Pancreas (tissue), 10 donors: ENCODE data around the gene PACRG. TPM values are rescaled to one million over a fixed set of nuclear protein-coding genes. Genes with fewer than 3 reads are reported as not detected.

Experiments
- ATAC-seq, 4 donors: fragments of 200-7000 bp; cut with Tn5 transposase; one replicate each; pipeline versions ENCODE4 v1.8.0 to v1.9.1; 2020; ENCODE audit warnings: mild to moderate bottlenecking in 4 of 4, moderate library complexity in 4 of 4
- DNase-seq, 6 donors: peaks; one replicate each; pipeline ENCODE4 v3.0.0-alpha.2; 2020
- FAIRE-seq: peaks from 2 replicates; lab custom pipeline; 2012; peaks lifted over from hg19 to GRCh38; lab: Jason Lieb, UNC
- H3K27ac ChIP-seq, 4 donors: fragments of 200-600 bp; sonication (generic); 1 replicate in 3 of 4; 2 replicates in 1 of 4; pipeline versions ENCODE4 v1.5.0 to v1.8.0; 2020
- H3K27me3 ChIP-seq, 4 donors: fragments of 200-600 bp; one replicate each; pipeline ENCODE4 v1.8.0; 2021
- H3K36me3 ChIP-seq, 3 donors: fragments of 200-600 bp; sonication (generic) in 1 of 3; one replicate each; pipeline versions ENCODE4 v1.5.0 to v1.8.0; 2020 to 2021
- H3K4me1 ChIP-seq, 3 donors: fragments of 200-600 bp; one replicate each; pipeline ENCODE4 v1.8.0; 2021
- H3K4me3 ChIP-seq, 4 donors: fragments of 200-600 bp; sonication (generic) in 2 of 4; one replicate each; pipeline versions ENCODE4 v1.5.0 to v1.8.0; 2020 to 2021
- H3K9me3 ChIP-seq, 4 donors: fragments of 200-600 bp; one replicate each; pipeline ENCODE4 v1.8.0; 2021
- WGBS, 2 donors: extraction: QIAGEN DNeasy Blood & Tissue Kit; methylation state at CpG; one replicate each; pipeline ENCODE4 v1.1.7; 2013; 5-methylcytosine and 5-hydroxymethylcytosine counted together
- intact Hi-C, 3 donors: fragments of 100-400 bp; cut with DNase I; formaldehyde crosslinking; loops; one replicate each; pipeline versions ENCODE4 v1.11.1 to v1.14.2; 2022
- polyA plus RNA-seq, 2 donors: library from polyadenylated mRNA; stranded (reverse); fragments of 200-250 nt; gene quantifications; one replicate each; pipeline ENCODE4 v1.2.3, GENCODE V29; 2013
- total RNA-seq, 6 donors: library from RNA; stranded (reverse); fragmentation: NEBNext Ultra II Directional in 4 of 6; extraction: Animal tissue kit (Norgen Biotek cat#: 25700) in 4 of 6; gene quantifications; one replicate each; pipeline versions ENCODE4 v1.2.1 to v1.2.4, GENCODE V29; 2021 to 2023
- TF ChIP-seq, protein P1 (sequence below), 4 donors: fragments of 200-600 bp; sonication (generic) in 3 of 4; IDR thresholded peaks; one replicate each; pipeline versions ENCODE4 v1.5.0 to v1.8.0; 2021; ENCODE audit warnings: antibody characterized with exemption in 4 of 4
- donor health status: healthy with polysubstance abuse.
- donor health status: DM: no; HTN: no; CAD: no; lungs with moderate emphysema.
- donor health status: DM: no; HTN: no; CAD: no.
- donor health status: control.
- donor health status: control.
- donor health status: Bipolar disorder and iron deficiency.
- donor health status: DM: yes; HTN: yes; CAD: no.
- donor health status: DM: no; HTN: no; CAD: no.
- donor health status: DM: no; HTN: no; CAD: no.
- donor health status: DM: yes; HTN: yes; CAD: no.

PACRG gene
- total and polyA plus RNA-seq, 8 donors, result 2.5 to 7.1 (median 3.5) TPM

DNA sequence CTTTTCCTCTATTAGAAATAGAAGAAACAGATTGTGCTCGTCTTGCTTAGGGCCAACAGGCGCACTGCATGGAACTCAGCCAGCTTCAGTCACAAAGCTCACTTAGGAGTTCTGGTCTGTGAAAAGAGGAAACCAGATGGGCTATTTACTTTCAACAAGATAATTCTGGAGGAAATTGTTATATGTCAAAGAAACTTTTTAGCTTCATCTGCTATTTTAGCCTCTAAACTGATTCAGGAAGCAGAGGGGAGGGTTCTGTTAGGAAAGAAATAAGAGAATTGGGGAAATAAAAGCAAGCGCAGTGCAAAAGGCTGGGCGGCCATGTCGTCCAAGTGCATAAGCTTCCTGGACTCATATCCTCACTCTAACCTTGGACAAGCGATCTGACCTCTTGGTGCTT, 21.5 kb upstream of the PACRG start:
- TF ChIP-seq, protein P1, sequence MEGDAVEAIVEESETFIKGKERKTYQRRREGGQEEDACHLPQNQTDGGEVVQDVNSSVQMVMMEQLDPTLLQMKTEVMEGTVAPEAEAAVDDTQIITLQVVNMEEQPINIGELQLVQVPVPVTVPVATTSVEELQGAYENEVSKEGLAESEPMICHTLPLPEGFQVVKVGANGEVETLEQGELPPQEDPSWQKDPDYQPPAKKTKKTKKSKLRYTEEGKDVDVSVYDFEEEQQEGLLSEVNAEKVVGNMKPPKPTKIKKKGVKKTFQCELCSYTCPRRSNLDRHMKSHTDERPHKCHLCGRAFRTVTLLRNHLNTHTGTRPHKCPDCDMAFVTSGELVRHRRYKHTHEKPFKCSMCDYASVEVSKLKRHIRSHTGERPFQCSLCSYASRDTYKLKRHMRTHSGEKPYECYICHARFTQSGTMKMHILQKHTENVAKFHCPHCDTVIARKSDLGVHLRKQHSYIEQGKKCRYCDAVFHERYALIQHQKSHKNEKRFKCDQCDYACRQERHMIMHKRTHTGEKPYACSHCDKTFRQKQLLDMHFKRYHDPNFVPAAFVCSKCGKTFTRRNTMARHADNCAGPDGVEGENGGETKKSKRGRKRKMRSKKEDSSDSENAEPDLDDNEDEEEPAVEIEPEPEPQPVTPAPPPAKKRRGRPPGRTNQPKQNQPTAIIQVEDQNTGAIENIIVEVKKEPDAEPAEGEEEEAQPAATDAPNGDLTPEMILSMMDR (IDR thresholded peaks at IDR 0.05), result no peak
- peaks cover 0 to 7% (median 4%) of the 10 kb centered on the region in 3 donors for H3K4me1 ChIP-seq
- H3K27me3 ChIP-seq, result no peaks in the 10 kb centered on the region
- H3K36me3 ChIP-seq, result no peaks in the 10 kb centered on the region
- peak overlapping the region in 2 of 4 donors; percentile 12 to 20 for H3K4me3 ChIP-seq
- no peaks in the 10 kb centered on the region for H3K9me3 ChIP-seq
- ATAC-seq (peak; percentile 79 to 93 (median 86)), DNase-seq (peak in 4 of 6 donors; percentile 28 to 65 (median 44)), FAIRE-seq (no peak)
- 40 to 42% methylated on average over 6 of the region's 6 CpGs for WGBS, 2 donors
- H3K27ac ChIP-seq, result peak overlapping the region in 1 of 4 donors; percentile 40
- intact Hi-C loops, result no loop called here

DNA sequence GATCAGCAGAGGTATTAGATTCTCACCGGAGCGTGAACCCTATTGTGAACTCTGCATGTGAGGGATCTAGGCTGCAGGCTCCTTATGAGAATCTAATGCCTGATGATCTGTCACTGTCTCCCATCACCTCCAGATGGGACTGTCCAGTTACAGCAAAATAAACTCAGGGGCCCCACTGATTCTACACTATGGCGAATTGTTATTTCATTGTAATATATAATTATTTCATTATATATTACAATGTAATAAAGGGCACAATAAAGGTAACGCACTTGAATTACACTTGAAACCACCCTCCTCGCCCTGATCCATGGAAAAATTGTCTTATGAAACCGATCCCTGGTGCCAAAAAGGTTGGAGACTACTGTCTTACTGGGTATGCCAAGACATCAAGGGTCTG, 18.8 kb upstream of the PACRG start:
- no peak overlapping the region for H3K27ac ChIP-seq
- 94 to 96% methylated on average over 6 of the region's 6 CpGs for WGBS, 2 donors
- no peak overlapping the region for H3K4me3 ChIP-seq
- peaks cover 0 to 7% (median 4%) of the 10 kb centered on the region in 3 donors for H3K4me1 ChIP-seq
- DNase-seq (no peak), ATAC-seq (no peak), FAIRE-seq (no peak)
- intact Hi-C loops, result no loop called here
- H3K9me3 ChIP-seq, result no peaks in the 10 kb centered on the region
- no peaks in the 10 kb centered on the region for H3K36me3 ChIP-seq
- TF ChIP-seq, protein P1 (IDR thresholded peaks at IDR 0.05), result no peak
- H3K27me3 ChIP-seq, result no peaks in the 10 kb centered on the region

DNA sequence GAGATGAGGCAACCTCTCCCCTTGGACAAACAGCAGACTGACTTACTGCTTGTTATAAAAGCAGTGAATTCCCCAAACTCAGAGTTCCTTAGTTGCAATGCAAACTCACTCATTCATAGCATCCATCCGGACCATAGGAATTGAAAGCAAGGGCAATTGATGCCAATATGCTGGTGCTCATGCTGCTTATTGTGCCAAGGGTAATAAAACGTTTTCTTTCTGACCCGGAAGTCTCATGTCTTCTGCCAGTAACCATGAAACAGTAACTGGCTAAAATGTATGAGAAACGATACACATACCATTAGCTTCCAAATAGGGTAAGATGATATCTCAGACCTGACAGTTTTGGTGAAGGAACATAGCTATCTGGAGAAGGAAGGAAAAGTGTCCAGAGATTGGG, 18.3 kb upstream of the PACRG start:
- FAIRE-seq, result no peak
- 78 to 84% methylated on average over 4 of the region's 4 CpGs for WGBS, 2 donors

DNA sequence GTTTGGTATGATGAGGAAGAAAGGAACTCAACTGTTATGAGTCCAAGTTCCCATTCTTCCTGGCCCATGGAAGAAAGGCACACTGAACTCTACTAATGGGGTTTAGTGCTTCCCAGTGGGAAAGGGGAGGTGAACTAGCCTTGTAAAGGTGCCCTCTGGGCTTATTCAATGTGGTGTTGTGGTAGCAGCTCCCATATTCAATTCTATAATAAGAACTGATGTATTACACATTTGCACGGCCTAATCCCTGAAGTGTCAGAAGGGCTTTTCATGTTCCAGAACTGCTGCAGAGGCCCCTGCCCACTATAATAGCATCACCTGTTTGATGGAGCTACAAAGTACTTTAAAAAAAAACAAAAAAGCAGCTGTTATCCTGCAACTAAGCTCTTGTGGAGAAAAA, 17.4 kb upstream of the PACRG start:
- WGBS, 2 donors, result 95 to 100% methylated on average over 1 of the region's 1 CpG
- Histone ChIP-seq H3K27me3 (no peaks in the 10 kb centered on the region), H3K4me3 (no peak overlapping the region), H3K9me3 (no peaks in the 10 kb centered on the region), H3K27ac (no peak overlapping the region), H3K36me3 (no peaks in the 10 kb centered on the region), H3K4me1 (peaks cover 0 to 7% (median 4%) of the 10 kb centered on the region in 3 donors)
- ATAC-seq, result no peak
- intact Hi-C loops, result no loop called here
- TF ChIP-seq, protein P1 (IDR thresholded peaks at IDR 0.05), result no peak
- no peak for DNase-seq
- FAIRE-seq, result no peak

More for the DNA sequence above, 18.3 kb upstream of the PACRG start:
- Histone ChIP-seq H3K4me1 (peaks cover 0 to 7% (median 4%) of the 10 kb centered on the region in 3 donors), H3K27me3 (no peaks in the 10 kb centered on the region), H3K4me3 (no peak overlapping the region), H3K9me3 (no peaks in the 10 kb centered on the region), H3K36me3 (no peaks in the 10 kb centered on the region), H3K27ac (no peak overlapping the region)
- intact Hi-C loops, result no loop called here
- DNase-seq, result no peak
- TF ChIP-seq, protein P1 (IDR thresholded peaks at IDR 0.05), result no peak
- no peak for ATAC-seq

DNA sequence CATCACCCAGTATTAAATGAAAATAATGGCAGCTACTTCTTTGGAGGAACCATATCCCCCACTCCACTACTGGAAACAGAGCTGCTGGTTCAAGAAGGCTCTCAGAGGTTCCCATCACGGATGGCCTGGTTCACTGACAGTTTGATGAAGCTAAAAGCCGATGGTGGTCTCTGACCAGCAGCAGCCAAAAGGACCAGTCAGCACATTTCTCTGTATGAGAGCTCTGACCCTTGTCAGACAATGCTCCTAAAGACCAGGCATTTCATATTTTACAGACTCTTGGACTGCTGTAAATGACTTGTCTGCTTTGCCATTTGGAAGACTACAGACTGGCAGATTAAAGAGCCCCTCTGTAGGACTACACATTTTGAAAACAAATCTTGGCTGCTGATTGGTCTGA, 16.8 kb upstream of the PACRG start:
- no peak for FAIRE-seq
- Histone ChIP-seq H3K36me3 (no peaks in the 10 kb centered on the region), H3K4me1 (peaks cover 0 to 7% (median 2%) of the 10 kb centered on the region in 3 donors), H3K9me3 (no peaks in the 10 kb centered on the region), H3K4me3 (no peak overlapping the region), H3K27me3 (no peaks in the 10 kb centered on the region), H3K27ac (no peak overlapping the region)
- 91 to 96% methylated on average over 2 of the region's 2 CpGs for WGBS, 2 donors
- no peak for ATAC-seq
- DNase-seq, result no peak
- TF ChIP-seq, protein P1 (IDR thresholded peaks at IDR 0.05), result no peak
- intact Hi-C loops, result no loop called here
